Esophagus (tissue), 2 donors: Measurements from ENCODE around the gene TMEM108. TPM values are rescaled to one million over a fixed set of nuclear protein-coding genes. Genes with fewer than 3 reads are reported as not detected.

Experiments used
- H3K27ac ChIP-seq, 2 donors: one replicate each; pipeline ENCODE4 v1.5.1; 2013; ENCODE audit warnings: low read depth in 2 of 2, mild to moderate bottlenecking in 2 of 2, inconsistent platforms in 1 of 2, low read length in 1 of 2, moderate library complexity in 1 of 2
- H3K27me3 ChIP-seq, 2 donors: one replicate each; pipeline ENCODE4 v1.6.1; 2013; ENCODE audit warnings: low read length in 2 of 2, control low read depth in 1 of 2, mild to moderate bottlenecking in 1 of 2; ENCODE audit not compliant: insufficient read depth in 2 of 2, control insufficient read depth in 1 of 2
- H3K36me3 ChIP-seq, 2 donors: one replicate each; pipeline ENCODE4 v1.6.1; 2013; ENCODE audit warnings: low read length in 1 of 2; ENCODE audit not compliant: control insufficient read depth in 2 of 2, insufficient read depth in 2 of 2
- H3K4me1 ChIP-seq, 2 donors: one replicate each; pipeline ENCODE4 v1.6.1; 2013; ENCODE audit warnings: low read length in 1 of 2; ENCODE audit not compliant: control insufficient read depth in 2 of 2, insufficient read depth in 2 of 2
- H3K4me3 ChIP-seq, 2 donors: one replicate each; pipeline ENCODE4 v1.5.1; 2013; ENCODE audit warnings: low read length in 2 of 2, mild to moderate bottlenecking in 2 of 2, low read depth in 1 of 2, moderate library complexity in 1 of 2
- H3K9me3 ChIP-seq, 2 donors: one replicate each; pipeline ENCODE4 v1.6.1; 2013; ENCODE audit warnings: mild to moderate bottlenecking in 2 of 2, low read depth in 1 of 2, low read length in 1 of 2, moderate library complexity in 1 of 2; ENCODE audit not compliant: control insufficient read depth in 2 of 2, insufficient read depth in 1 of 2
- WGBS, 2 donors: extraction: QIAGEN DNeasy Blood & Tissue Kit; methylation state at CpG; one replicate each; pipeline ENCODE4 v1.1.7; 2013; 5-methylcytosine and 5-hydroxymethylcytosine counted together
- polyA plus RNA-seq, 2 donors: library from polyadenylated mRNA; stranded (reverse); fragments of 200-250 nt; gene quantifications; one replicate each; pipeline ENCODE4 v1.2.3, GENCODE V29; 2013
- donor health status: healthy with polysubstance abuse.
- donor health status: Bipolar disorder and iron deficiency.

The TMEM108 gene
- polyA plus RNA-seq, 2 donors = 0.41 to 2.7 TPM

- no peaks in the 10 kb centered on the region for H3K36me3 ChIP-seq
- H3K4me1 ChIP-seq = no peaks in the 10 kb centered on the region
- H3K27me3 ChIP-seq = no peaks in the 10 kb centered on the region
- peaks cover 2 to 3% of the 10 kb centered on the region in 2 donors for H3K9me3 ChIP-seq
- no peak overlapping the region for H3K4me3 ChIP-seq
- 33 to 35% methylated on average over 3 of the region's 3 CpGs for WGBS, 2 donors
- H3K27ac ChIP-seq = no peak overlapping the region
Measured at GRCh38 chr3:133077688-133078087, 39.5 kb downstream of the TMEM108 start.

DNA sequence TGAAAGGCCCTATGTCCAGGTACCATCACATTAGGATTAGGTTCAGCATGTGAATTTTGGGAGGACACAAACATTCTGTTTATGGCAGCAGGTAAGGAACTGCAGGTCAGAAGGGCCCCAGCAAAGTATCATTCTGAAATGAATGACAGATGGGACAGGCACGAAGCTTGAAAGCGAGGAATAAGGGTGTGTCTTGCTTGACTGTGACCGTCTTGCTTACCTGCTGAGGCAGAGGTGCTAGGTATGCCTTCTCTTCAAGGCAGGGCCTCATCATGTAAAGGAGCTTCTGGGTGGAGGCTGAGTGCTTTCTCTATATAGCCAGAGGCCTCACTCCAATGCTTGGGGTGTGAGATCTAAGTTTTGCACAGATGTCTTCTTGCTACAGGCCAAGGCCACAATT lies 41.4 kb downstream of the TMEM108 start:
- Histone ChIP-seq H3K27me3 (no peaks in the 10 kb centered on the region), H3K4me1 (no peaks in the 10 kb centered on the region), H3K27ac (no peak overlapping the region), H3K36me3 (no peaks in the 10 kb centered on the region), H3K4me3 (no peak overlapping the region), H3K9me3 (peaks cover 2 to 3% of the 10 kb centered on the region in 2 donors)
- WGBS, 2 donors = 62 to 97% methylated on average over 3 of the region's 3 CpGs

DNA sequence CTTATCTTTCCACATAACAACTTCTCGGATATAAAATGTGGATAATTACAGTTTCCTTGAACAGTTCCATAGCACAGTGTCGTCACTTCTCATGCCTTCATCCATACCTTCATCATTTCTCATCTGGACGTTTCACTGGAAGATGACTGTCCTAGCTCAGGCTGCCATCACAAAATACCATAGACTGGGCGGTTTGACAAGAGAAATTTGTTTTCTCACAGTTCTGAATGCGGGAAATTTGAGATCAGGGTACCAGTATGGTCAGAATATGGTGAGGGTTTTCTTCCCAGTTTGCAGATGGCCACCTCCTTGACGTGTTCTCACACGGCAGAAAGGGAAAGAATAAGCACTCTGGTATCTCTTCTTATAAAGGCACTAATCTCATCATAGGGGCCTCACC lies 42.8 kb downstream of the TMEM108 start:
- WGBS, 2 donors = 82 to 84% methylated on average over 7 of the region's 7 CpGs
- peaks cover 2 to 3% of the 10 kb centered on the region in 2 donors for H3K9me3 ChIP-seq
- no peaks in the 10 kb centered on the region for H3K4me1 ChIP-seq
- H3K27ac ChIP-seq = no peak overlapping the region
- no peaks in the 10 kb centered on the region for H3K27me3 ChIP-seq
- no peak overlapping the region for H3K4me3 ChIP-seq
- no peaks in the 10 kb centered on the region for H3K36me3 ChIP-seq

- no peaks in the 10 kb centered on the region for H3K4me1 ChIP-seq
- no peaks in the 10 kb centered on the region for H3K27me3 ChIP-seq
- peaks cover 2 to 3% of the 10 kb centered on the region in 2 donors for H3K9me3 ChIP-seq
- WGBS, 2 donors = 22 to 32% methylated on average over 1 of the region's 1 CpG
- no peak overlapping the region for H3K27ac ChIP-seq
- no peak overlapping the region for H3K4me3 ChIP-seq
- H3K36me3 ChIP-seq = no peaks in the 10 kb centered on the region
Measured at GRCh38 chr3:133083395-133083794, 45.2 kb downstream of the TMEM108 start.

GRCh38 chr3:133089906-133090485 lies 51.8 kb downstream of the TMEM108 start:
- no peak overlapping the region for H3K27ac ChIP-seq
- no peak overlapping the region for H3K4me3 ChIP-seq
- no peaks in the 10 kb centered on the region for H3K4me1 ChIP-seq
- 63 to 64% methylated on average over 2 of the region's 2 CpGs for WGBS, 2 donors
- H3K36me3 ChIP-seq = no peaks in the 10 kb centered on the region
- H3K27me3 ChIP-seq = no peaks in the 10 kb centered on the region
- no peaks in the 10 kb centered on the region for H3K9me3 ChIP-seq

DNA sequence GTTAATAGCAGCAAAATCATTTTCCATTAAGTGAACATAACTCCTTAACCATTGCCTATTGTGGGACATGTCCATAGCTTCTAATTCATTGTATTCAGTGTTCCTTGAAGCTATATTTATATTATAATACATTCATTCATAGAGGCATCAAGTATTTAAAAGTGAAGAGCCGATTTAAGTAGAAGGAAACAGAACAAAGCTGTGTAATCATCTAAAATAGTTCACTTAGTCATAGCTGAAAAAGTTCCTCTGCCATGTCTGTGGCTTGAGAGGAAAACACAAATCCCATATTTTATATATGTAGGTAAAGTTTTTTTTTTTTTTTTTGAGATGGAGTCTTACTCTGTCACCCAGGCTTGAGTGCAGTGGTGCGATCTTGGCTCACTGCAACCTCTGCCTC lies 54.5 kb downstream of the TMEM108 start:
- Histone ChIP-seq H3K27ac (no peak overlapping the region), H3K4me3 (no peak overlapping the region), H3K27me3 (no peaks in the 10 kb centered on the region), H3K9me3 (no peaks in the 10 kb centered on the region), H3K4me1 (no peaks in the 10 kb centered on the region), H3K36me3 (no peaks in the 10 kb centered on the region)
- 80 to 86% methylated on average over 2 of the region's 2 CpGs for WGBS, 2 donors

DNA sequence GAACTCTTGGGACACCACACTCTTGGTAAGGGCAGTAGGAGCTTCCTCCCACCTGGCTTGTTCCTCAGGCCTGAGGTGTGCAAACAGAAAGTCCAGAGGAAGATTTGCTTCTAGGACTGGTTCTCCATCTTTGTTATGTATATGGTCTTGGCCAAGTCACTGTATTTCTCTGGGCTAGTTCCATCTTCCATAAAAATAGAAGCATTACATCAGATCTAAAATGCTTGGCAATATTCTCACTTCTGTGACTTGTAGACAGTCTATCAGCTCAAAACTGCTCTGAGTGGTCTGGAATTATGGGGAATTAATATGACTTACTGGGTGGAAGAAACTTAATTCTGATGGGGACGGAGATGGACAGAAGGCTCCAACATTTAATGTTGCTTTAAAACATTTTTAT lies 55.2 kb downstream of the TMEM108 start:
- Histone ChIP-seq H3K9me3 (no peaks in the 10 kb centered on the region), H3K36me3 (no peaks in the 10 kb centered on the region)
- 63 to 71% methylated on average over 1 of the region's 1 CpG for WGBS, 2 donors

GRCh38 chr3:133096900-133097613 lies 58.9 kb downstream of the TMEM108 start:
- 47 to 48% methylated on average over 3 of the region's 3 CpGs for WGBS, 2 donors
- Histone ChIP-seq H3K36me3 (no peaks in the 10 kb centered on the region), H3K9me3 (no peaks in the 10 kb centered on the region), H3K27me3 (no peaks in the 10 kb centered on the region), H3K4me3 (no peak overlapping the region), H3K4me1 (no peaks in the 10 kb centered on the region), H3K27ac (no peak overlapping the region)

More for the DNA sequence above, 55.2 kb downstream of the TMEM108 start:
- Histone ChIP-seq H3K27ac (no peak overlapping the region), H3K4me1 (no peaks in the 10 kb centered on the region), H3K4me3 (no peak overlapping the region), H3K27me3 (no peaks in the 10 kb centered on the region)

DNA sequence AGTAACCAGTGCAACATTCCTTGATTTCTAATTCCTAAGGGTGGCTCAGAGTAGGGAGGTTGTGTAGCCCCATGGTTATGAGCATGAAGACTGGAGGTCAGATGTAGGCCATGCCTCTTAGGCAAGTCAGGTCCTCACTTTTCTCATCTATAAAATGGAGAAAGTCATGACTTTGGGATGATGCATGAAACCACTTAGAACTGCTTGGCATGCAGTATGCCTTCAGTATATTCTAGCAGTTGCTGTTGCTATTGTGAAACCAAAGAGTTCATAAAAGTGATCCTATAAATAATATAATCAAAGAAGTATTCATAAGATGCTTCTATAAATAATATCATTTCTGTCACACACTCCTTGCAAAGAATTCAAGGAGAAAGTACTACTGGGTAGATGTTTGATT lies 65.5 kb downstream of the TMEM108 start:
- H3K4me3 ChIP-seq = no peak overlapping the region
- H3K36me3 ChIP-seq = no peaks in the 10 kb centered on the region
- no peak overlapping the region for H3K27ac ChIP-seq
- H3K9me3 ChIP-seq = no peaks in the 10 kb centered on the region
- H3K4me1 ChIP-seq = no peaks in the 10 kb centered on the region
- H3K27me3 ChIP-seq = no peaks in the 10 kb centered on the region

- Histone ChIP-seq H3K27me3 (no peaks in the 10 kb centered on the region), H3K4me3 (no peak overlapping the region), H3K4me1 (no peaks in the 10 kb centered on the region), H3K27ac (no peak overlapping the region), H3K9me3 (no peaks in the 10 kb centered on the region), H3K36me3 (no peaks in the 10 kb centered on the region)
- 63 to 69% methylated on average over 1 of the region's 1 CpG for WGBS, 2 donors
Measured at GRCh38 chr3:133106169-133106568, 68.0 kb downstream of the TMEM108 start.
